HG03159 (cell line): Measurements from ENCODE around the gene RESP18.

Source experiments
- ATAC-seq: cut with Tn5 transposase; IDR thresholded peaks from one replicate; pipeline ENCODE4 v1.9.1; 2021; ENCODE audit warnings: mild to moderate bottlenecking, moderate library complexity; ENCODE audit not compliant: unreplicated experiment

The RESP18 gene

DNA sequence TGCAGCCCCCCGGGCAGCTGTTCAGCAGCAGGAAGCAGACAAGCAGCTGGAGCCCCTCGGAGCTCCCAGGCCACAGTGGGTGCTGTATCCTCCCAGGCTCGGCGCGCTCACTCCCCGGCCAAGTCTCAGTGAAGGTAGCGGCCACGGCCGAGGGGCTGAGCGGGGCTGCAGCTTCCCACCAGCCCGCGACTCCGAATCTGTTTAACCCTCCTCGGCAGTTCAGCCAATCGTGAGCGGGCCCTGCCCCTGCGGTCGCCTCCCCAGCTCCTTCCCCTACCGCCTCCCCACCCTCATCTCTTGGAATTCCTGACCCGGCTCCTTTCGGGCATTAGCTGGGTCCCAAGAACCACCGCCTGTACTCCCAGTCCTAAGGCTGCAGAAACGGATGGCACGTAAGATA lies at the start of gene RESP18:
Gene RESP18, minus strand, starts transcription at position 203 of the 400 bp plus-strand sequence.
- no peak for ATAC-seq

DNA sequence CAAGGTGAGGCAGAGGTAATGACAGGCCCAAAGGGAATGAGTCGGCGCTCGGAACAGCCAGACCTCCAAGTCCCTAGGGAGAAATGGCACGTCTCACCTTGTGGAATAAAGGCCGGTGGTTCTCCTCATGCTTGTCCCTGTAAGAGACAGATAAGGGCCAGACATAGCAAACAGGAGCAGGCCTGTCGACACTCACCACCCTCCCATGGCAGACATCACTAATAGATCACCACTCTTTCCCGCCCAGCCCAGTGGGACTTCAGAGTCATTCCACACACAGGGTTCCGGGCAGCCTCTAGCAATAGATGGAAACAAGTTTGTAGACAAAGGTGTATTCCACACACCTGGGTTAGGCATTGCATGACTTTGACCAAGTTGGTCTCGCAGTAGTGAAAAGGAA lies 48.9 kb upstream of the RESP18 start:
- no peak for ATAC-seq

DNA sequence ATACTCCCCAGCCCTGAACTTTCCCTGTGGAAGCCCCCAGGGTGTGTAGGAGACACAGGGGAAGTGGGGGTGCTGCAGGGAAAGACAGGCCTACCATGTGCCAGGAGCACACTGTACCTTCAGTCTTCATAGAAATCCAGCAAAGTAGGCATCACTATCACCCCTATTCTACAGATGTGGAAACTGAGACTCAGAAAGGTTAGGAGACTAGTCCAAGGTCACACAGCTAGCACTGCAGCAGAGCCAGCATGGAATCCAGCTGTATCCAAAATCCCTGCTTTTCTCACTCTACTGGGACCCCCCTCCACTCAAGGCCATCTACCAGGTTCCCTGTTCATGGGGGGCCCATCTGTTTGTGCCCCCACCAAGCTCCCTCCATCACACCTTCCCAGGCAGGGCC lies 48.4 kb upstream of the RESP18 start:
- ATAC-seq: no peak

DNA sequence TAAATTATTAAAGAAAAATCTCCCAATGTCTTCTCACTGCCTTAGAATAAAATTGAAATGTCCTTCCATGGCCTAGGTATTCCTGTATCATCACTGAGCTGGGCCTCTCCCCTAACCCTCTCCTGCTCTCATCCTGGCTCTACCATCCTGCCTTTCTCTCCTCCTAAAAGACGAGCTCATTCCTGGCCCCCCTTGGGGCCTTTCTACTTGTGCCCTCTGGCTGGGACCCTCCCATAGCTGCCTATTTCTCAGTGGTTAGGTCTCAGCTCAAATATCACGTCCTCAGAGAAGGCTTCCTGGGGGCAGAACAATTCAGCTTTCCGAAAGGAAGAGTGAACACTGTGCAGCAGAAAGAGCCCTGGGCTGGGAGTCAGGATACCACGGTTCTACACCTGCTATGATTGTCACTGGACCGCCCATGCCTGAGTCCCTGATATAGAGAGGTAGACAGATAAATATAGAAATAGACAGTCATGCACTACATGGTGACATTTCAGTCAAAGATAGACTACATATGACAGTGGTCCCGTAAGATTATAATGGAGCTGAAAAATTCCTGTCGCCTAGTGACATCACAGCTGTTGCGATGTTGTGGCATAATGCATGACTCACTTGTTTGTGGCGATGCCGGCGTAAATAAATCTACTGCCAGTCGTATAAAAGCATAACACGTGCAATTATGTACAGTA lies 45.8 kb upstream of the RESP18 start:
- no peak for ATAC-seq

DNA sequence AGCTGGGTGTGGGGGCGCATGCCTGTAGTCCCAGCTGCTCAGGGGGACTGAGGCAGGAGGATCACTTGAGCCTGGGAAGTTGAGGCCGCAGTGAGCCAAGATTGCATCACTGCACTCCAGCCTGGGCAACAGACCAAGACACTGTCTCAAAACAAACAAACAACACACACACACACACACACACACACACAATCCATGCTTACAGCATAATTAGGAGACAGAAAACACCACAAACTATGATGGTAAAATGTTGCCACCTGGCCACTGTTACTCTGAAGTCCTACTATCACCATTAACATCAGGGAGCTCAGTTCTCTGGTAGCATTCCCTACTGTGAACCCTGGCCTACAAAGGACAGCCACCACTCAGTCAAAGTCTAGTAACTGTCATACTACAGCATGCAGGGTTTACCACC lies 36.9 kb upstream of the RESP18 start:
- ATAC-seq: no peak

DNA sequence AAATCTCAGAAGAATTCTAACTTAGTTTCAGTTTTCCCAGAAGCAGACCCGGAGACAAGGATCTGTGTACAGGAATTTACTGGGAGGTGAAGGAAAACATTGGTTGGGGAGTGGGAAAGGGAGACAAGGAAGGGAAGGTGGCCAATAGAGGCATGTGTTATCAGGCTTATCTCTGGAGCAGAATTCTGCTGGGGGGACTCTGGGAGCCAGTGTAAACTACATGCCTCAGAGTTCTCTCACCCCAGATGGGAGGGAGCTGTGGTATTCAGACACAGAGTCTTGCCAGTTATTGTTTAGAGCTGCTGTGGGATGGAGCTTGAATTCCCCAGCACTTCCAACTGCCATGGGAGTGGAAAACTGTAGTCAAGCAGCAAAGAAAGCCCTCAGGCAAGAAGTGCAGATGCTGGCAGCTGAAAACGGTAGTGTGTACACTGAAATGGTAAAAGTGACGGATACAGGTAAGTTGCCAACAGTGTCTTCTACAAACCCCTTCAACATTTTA lies 36.2 kb upstream of the RESP18 start:
- ATAC-seq: no peak

DNA sequence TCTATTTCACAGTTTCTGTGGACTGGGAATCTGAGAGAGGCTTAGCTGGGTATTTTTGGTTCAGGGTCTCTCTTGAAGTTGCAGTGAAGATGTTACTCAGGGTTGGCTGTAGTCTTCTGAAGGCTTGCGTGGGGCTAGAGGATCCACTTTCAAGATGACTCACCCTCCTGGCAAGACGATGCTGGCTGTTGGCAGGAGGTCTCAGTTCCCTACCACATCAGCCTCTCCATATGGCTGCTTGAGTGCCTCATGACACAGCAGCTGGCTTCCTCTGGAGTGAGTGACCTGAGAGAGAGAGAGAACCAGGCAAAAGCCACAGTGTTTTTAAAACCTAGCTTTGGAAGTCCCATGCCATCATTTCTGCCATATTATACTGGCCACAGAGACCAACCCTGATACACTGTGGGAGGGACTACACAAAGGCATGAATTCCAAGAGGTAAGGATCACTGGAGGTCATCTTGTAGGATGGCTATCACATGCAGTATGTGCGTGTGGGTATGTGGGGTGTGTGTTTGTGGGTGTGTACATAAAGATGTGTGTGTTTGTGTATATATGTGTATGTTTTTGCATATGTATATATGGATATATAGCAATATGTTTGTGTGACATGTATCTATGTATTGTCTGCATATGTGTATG lies 30.1 kb upstream of the RESP18 start:
- peak; percentile 83 for ATAC-seq

DNA sequence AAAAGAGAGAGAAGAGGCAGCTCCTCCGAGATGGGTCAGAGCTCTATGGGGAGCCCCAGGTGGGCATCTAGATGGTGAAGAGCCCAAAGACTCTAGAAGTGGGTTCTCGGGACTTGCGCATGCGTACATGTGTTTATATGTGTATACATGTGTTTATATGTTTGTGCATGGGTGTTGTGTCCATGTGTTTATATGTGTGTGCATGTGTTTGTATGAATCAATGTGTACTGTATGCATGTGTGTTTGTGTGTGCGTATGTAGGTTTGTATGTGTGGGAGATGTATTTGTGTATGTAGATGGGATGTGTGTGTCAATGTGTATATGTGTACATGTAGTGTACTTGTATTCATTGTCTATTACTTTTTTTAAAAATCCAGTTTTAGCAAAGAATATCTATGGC lies 29.5 kb upstream of the RESP18 start:
- no peak for ATAC-seq

DNA sequence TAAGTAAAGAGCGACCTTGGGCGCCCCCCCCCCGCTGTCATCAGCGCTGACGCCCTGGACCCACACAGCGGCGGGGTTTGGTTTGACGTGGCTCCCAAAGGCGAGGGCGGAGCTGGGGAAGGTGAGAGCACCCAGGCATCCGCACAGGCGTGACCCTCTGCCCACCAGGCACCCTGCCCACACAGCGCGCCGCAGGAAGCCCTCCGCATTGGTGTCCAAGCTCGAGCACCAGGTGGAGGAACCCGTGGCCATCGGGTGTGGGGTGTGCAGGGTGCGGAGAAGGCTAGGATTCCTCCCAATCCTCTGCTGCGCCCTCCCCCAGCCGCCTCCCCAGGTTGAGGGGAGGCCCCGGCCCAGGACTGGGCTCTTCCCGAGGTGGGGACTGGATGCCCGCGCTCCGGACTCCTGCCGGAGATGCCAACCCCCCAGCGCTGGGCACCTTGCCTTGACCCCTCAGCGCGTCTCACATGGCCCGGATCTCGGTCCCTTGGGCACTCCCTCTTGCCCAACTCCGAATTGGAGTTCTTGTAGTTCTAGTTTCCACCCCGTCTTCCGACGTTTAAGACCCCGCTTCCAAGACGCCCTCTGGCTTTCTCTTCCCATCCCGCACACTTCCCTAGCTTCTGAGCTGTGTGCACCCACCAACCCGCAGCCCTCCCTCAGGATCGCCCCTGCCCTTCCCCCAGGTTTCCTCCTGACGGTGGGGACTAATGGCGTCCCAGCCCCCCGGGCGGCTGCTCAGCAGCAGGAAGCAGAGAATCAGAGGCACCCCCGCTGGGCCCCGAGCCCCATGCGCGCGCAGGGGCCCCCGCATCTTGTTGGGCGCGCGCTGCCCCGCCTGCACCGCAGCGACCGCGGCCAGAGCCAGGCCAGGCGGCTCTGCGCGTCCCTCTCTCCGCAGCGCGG lies 25.9 kb upstream of the RESP18 start:
- ATAC-seq: no peak

DNA sequence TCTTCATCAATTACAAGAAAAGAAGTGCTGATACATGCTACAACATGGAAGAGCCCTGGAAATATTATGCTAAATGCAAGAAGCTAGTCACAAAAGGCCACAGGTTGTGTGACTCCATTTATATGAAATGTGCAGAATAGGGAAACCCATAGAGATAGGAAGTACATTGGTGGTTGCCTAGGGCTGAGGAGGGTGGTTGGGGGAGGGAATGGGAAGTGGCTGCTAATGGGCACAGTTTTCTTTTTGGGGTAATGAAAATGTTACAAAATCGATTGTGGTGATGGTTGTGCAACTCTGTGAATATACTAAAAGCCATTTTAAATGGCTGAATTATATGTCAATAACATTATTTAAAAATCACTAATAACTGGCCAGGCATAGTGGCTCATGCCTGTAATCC lies 24.3 kb upstream of the RESP18 start:
- ATAC-seq: no peak

DNA sequence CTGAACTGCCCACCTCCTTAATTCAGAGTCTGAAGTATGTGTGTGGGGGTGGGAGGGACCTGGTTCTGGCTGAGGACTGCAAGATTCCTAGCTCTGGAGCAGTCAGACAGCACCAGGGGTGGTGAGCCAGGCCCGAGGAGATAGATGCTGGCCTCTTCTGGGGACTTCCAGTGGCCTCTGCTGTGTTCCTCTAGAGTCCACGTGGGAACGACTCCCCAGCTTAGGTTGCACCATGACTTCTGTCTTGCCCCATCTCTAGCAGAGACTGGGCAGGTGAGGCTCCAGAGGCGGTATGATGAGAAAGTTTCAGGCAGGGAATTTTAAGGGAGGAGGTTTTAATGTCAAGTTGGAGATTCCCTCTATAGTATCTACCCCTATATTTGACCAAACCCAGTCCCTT lies 22.0 kb upstream of the RESP18 start:
- ATAC-seq: no peak

DNA sequence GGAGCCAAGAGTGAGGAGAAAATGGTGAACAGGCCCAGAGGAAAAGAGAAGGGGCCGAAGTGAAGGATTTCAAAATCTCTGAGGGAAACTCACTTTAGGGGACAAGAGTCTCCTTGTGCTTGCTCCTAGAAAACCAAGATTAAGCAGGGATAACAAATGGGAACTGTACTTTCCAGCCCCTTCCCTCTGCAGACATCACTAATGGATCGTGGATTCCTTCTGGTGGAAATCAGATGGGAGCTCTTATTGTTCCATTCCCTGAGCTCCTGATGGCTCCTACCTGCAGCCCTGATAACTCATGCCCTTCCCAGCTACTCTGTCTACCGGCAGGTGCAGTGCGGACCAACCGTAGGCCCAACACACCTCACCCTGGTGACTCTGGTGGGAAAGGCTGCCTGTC lies 20.6 kb upstream of the RESP18 start:
- ATAC-seq: no peak

DNA sequence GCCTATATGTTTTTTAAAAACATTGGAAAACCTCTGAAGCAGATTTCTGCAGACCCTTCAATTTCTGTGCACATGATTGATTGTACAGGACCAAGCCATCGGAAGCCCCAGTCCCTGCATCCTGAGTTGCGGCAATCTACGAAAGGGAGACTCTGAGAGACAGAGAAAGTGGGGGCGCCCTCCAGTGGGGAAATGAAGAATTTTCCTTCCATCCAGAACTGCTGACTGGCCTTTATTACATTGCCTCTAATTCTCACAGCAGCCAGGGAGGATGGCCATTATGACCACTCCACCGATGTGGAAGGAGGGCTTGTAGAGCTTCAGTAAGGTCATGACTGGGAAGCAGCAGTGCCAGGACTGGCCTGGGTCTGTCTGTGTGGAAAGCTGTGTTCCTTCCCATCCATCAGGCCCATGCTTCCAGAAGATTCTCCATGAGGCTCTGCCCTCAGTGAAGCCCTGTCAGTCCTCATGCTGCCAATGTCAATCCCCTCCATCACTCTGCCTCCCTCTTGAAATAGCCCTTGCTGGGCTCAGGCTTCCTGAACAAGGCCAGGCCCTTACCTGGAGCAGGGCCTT lies 20.0 kb upstream of the RESP18 start:
- no peak for ATAC-seq

DNA sequence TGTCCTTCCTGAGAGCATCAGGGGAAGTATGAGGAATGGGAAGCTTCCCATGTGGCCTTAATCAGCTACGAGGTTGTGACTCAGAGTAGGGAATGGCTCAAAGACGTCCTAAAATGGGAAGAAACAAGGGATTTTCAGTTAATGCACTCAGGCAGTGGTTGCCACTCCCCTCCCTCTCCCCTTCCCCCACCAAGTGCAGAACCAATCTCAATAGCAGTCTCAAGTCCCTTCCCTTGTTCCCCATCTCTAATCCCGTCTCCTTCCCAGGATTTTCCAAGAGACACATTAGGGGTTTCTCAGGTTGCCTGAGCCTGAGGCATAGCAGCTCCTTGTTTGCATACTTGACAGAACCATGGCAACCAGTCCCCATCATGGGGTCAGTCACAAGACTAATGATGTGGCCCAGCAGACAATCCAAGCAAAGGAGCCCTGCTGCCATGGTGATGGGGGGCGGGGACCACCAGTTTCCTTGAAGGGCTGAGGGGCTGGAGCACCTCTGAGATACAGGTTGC lies 18.2 kb upstream of the RESP18 start:
- ATAC-seq: no peak

DNA sequence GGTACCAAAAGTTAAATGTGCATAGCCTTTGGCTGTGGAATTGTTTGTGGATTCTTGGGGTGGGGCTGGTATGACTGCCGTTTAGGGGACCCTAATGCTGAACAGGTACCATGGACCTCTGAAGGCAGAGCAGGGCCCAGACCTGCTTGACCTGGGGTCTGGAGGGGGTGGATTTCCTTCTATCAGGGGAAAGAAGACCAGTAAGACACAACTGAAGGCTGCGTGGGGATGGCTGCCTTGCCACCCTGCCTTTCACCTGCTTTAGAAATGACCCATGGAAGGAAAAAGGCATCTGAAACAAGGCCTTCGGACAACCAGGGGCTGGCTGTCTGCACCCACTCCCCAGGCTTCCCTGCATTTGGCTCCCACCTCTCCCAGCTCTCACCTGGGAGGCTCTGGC lies 17.7 kb upstream of the RESP18 start:
- ATAC-seq: no peak

DNA sequence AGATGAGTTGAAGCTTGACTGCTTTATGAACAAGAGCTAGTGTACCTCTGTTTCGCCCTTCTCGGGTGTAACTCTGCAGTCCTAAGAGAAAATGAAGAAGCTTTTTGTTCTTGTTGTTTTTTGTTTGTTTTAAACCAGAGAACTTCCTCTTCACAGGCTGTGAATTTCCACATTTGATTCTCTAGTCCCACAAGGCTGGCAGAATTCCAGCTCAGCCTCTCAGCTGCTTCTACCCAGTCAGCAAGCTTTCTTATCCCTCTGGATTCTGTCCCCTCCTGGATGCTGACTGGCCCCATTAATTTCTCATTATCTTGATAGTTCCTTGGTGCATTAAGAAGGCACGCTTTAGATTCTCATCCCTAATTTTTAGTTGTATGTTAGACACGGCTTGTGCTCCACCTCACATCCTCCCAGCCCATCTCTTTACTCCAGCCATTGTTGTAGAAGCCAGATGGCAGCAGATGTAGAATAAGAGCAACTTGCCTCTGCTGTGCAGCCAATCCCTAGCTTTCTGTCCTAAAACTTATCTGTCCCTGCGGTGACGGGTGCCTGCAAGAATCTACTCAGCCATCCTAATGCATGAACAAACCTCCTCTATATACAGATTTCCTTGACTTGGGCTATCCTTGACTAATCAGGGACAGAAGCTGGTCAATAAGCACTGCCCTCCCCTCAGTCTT lies 12.3 kb upstream of the RESP18 start:
- no peak for ATAC-seq

DNA sequence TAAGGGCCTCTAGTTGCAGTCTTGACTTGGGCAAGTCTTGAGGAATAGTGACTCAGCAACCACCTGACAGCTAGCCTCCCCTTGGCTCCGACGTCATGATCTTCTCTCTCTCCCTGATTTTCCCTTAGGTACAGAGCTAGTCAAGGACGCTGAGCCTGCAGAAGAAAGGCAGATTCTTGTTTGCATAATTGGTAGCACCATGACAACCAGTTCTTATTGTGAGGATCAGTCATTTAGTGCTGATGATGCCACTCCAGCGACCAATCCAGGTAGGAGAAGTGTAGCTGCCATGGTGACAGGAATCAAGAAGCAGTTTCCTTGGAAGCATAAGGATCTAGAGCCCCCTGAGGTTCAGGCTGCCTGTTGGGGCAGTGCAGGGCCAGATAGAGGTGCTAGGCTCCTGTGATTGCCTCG lies 2.8 kb upstream of the RESP18 start:
- ATAC-seq: no peak

DNA sequence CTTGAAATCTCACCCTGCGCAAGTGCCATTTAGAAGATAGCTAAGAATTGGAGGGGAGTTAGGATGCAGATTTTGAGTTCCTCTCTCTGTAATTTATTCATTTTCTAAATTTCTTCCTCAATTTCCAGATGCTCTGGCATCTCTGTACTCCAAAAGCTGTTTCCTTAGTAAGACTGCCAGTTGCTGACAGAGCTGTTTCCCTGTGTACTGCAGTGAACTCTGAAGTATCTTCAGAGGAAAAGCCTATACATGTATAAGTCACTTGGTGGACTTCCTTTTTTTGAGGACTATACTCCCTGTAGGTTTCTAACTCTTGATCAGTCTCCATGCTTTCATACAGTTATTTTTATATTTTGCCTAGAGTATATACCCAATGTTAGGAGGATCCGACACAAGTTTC lies 1.5 kb upstream of the RESP18 start:
- no peak for ATAC-seq

DNA sequence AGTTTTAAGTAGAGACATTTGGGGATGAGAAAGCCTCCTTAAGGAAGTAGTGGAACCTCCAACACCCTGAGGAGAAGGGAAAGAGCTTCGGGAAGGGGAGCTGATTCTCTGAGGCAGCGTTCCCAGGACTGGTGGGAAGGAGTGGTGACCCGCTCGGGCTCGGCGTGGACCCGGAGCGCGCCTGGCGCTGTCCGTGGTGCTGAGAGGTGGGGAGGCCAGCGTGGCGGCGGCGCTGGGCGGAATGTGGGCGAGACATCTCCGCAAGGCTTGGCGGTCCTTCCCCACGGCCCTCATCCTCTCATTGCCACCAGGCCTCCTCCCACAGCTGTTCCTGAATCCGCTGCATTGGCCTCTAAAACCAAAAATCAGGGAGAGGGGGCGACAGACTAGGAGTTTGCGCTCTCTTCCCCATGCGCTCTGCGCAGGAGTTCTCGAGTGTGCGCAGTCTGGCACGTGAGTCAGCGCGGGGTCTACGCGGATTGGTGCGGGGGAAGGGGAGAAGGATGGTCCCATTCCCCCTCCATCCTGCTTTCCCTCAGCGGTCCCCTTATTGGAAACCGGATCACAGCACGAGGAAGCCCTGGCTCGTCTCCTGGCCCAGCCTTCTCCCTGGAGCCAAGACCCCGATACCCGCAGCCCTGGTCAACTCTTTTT lies 857 bp downstream of the RESP18 start:
- no peak for ATAC-seq

DNA sequence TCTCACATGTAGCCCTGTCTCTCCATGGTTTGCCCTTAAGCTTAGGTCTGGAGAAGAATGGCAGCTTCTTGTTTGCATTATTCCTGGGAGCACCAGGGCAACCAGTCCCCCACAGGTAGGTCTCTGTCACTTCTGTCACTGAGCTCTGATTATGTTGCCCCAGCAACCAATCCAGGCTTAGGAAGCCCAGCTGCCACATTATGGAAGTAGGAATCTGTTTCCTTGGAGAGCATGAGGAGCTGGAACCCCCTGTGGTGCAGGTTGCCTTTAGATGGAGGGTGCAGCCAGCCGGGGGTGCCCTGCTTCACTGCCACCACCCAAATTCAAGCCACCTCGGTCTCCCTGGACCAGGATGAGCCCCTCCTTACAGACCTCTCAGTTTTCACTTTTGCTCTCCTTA lies 4.8 kb downstream of the RESP18 start:
- no peak for ATAC-seq
